Neuronal stem cell (in vitro differentiated cells): ENCODE results near the gene SORCS2.

Source experiments
- DNase-seq: peaks from one replicate; pipeline ENCODE4 v3.0.0-alpha.2; 2013; ENCODE audit warnings: low spot score
- H2AFZ ChIP-seq: one replicate; pipeline ENCODE4 v1.6.1; 2013; ENCODE audit warnings: mild to moderate bottlenecking, low read length, inconsistent platforms
- H2AK5ac ChIP-seq: 2 replicates; pipeline ENCODE4 v1.6.1; 2013; ENCODE audit warnings: low read depth, mild to moderate bottlenecking, inconsistent platforms, low read length, moderate library complexity, mixed read lengths
- H2BK120ac ChIP-seq: 2 replicates; pipeline ENCODE4 v1.6.1; 2013; ENCODE audit warnings: low read depth, mild to moderate bottlenecking, inconsistent platforms, low read length, moderate library complexity, mixed read lengths
- H2BK12ac ChIP-seq: one replicate; pipeline ENCODE4 v1.6.1; 2013; ENCODE audit warnings: low read length, inconsistent platforms
- H2BK15ac ChIP-seq: 2 replicates; pipeline ENCODE4 v1.6.1; 2013; ENCODE audit warnings: mild to moderate bottlenecking, low read length, inconsistent platforms, mixed read lengths
- H2BK5ac ChIP-seq: one replicate; pipeline ENCODE4 v1.6.1; 2013; ENCODE audit warnings: inconsistent platforms, mild to moderate bottlenecking, low read length, moderate library complexity
- H3K14ac ChIP-seq: one replicate; pipeline ENCODE4 v1.6.1; 2013; ENCODE audit warnings: low read length, inconsistent platforms
- H3K18ac ChIP-seq: 2 replicates; pipeline ENCODE4 v1.6.1; 2013; ENCODE audit warnings: low read length, inconsistent platforms
- H3K23ac ChIP-seq: 2 replicates; pipeline ENCODE4 v1.6.1; 2013; ENCODE audit warnings: low read depth, mild to moderate bottlenecking, mixed read lengths, low read length, inconsistent platforms; ENCODE audit not compliant: poor library complexity
- H3K27ac ChIP-seq: replicated peaks from 3 replicates; pipeline ENCODE4 v1.5.1; 2013; ENCODE audit warnings: low read length, inconsistent platforms
- H3K27me3 ChIP-seq, 3 experiments: 2 replicates each; pipeline ENCODE4 v1.6.1; 2013; ENCODE audit warnings: low read length in 3 of 3, mild to moderate bottlenecking in 2 of 3, inconsistent platforms in 1 of 3, low read depth in 1 of 3, mixed read lengths in 1 of 3, moderate library complexity in 1 of 3; ENCODE audit not compliant: control insufficient read depth in 3 of 3, insufficient read depth in 3 of 3
- H3K36me3 ChIP-seq, 2 donors: replicated peaks in 1 of 2; 2 replicates each; pipeline ENCODE4 v1.6.1; 2013; ENCODE audit warnings: low read length in 2 of 2; ENCODE audit not compliant: control insufficient read depth in 2 of 2, insufficient read depth in 2 of 2
- H3K4ac ChIP-seq: 2 replicates; pipeline ENCODE4 v1.6.1; 2013; ENCODE audit warnings: inconsistent platforms, mild to moderate bottlenecking, low read length, moderate library complexity
- H3K4me1 ChIP-seq, 2 donors: 1 replicate in 1 of 2; 2 replicates in 1 of 2; pipeline ENCODE4 v1.6.1; 2013; ENCODE audit warnings: low read length in 2 of 2, low read depth in 1 of 2; ENCODE audit not compliant: control insufficient read depth in 2 of 2, insufficient read depth in 1 of 2
- H3K4me2 ChIP-seq: one replicate; pipeline ENCODE4 v1.6.1; 2013; ENCODE audit warnings: mild to moderate bottlenecking, low read length, inconsistent platforms; ENCODE audit not compliant: insufficient read depth, poor library complexity, severe bottlenecking
- H3K4me3 ChIP-seq, 2 donors: 2 replicates each; pipeline ENCODE4 v1.5.1; 2013; ENCODE audit warnings: low read length in 2 of 2, mild to moderate bottlenecking in 2 of 2, inconsistent platforms in 1 of 2, moderate library complexity in 1 of 2
- H3K79me1 ChIP-seq: one replicate; pipeline ENCODE4 v1.6.1; 2013; ENCODE audit warnings: low read depth, mild to moderate bottlenecking, inconsistent platforms, low read length, moderate library complexity
- H3K9ac ChIP-seq: one replicate; pipeline ENCODE4 v1.6.1; 2013; ENCODE audit warnings: mild to moderate bottlenecking, low read depth, low read length, inconsistent platforms; ENCODE audit not compliant: poor library complexity
- H3K9me3 ChIP-seq, 2 donors: replicated peaks in 1 of 2; 2 replicates each; pipeline versions ENCODE3 to v1.6.1; 2013; ENCODE audit warnings: low read length in 2 of 2, mild to moderate bottlenecking in 2 of 2, inconsistent platforms in 1 of 2, low read depth in 1 of 2, mixed read lengths in 1 of 2, moderate library complexity in 1 of 2; ENCODE audit not compliant: control insufficient read depth in 2 of 2, insufficient read depth in 1 of 2
- H4K8ac ChIP-seq: one replicate; pipeline ENCODE4 v1.6.1; 2013; ENCODE audit warnings: low read depth, mild to moderate bottlenecking, inconsistent platforms, low read length, moderate library complexity
- H4K91ac ChIP-seq: one replicate; pipeline ENCODE4 v1.6.1; 2013; ENCODE audit warnings: low read length, low read depth, mild to moderate bottlenecking, inconsistent platforms; ENCODE audit not compliant: poor library complexity
- WGBS, 2 donors: extraction: QIAGEN DNeasy Blood & Tissue Kit; methylation state at CpG; one replicate each; pipeline ENCODE4 v1.1.7; 2013; ENCODE audit warnings: missing lambda C conversion rate in 2 of 2, mixed read lengths in 1 of 2; ENCODE audit not compliant: insufficient read length in 2 of 2, insufficient replicate concordance in 1 of 2; ENCODE audit errors: extremely low coverage in 2 of 2; 5-methylcytosine and 5-hydroxymethylcytosine counted together

The SORCS2 gene

DNA sequence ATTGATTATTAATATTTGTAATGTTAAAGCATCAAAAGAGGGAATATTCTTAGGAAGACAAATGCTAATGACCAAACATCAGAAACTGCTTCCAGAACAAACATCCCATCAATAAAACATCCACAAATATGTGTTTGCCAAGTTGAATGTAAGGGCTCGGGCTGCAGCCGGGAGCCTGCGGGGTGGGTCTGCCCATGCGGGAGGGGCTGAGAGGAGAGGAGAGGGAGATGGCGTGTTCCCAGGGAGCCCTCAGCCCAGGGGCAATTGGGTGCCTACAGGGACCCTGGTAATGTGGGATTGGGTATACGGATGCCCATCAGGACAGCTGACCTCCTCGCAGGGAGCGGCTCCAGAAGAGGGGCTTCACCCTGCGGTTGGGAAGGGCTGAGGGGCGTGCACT is 280.7 kb downstream of the SORCS2 start:
- no peaks in the 10 kb centered on the region for H3K9me3 ChIP-seq
- H2BK120ac ChIP-seq = peak overlapping the region; percentile 88
- H2AK5ac ChIP-seq = peak overlapping the region; percentile 94
- peaks cover 9 to 12% of the 10 kb centered on the region in 2 donors for H3K4me1 ChIP-seq
- peak overlapping the region; percentile 52 for H2BK15ac ChIP-seq
- H3K27me3 ChIP-seq = no peaks in the 10 kb centered on the region
- peak overlapping the region; percentile 66 for H3K18ac ChIP-seq
- no peak for DNase-seq
- H3K4me3 ChIP-seq = no peak overlapping the region
- peak overlapping the region; percentile 50 for H2BK12ac ChIP-seq
- no peak overlapping the region for H4K8ac ChIP-seq
- H3K4me2 ChIP-seq = no peak overlapping the region
- peak overlapping the region; percentile 56 for H4K91ac ChIP-seq
- H2BK5ac ChIP-seq = peak overlapping the region; percentile 42
- H3K23ac ChIP-seq = no peak overlapping the region
- no peak overlapping the region for H2AFZ ChIP-seq
- no peaks in the 10 kb centered on the region for H3K79me1 ChIP-seq
- no peaks in the 10 kb centered on the region for H3K36me3 ChIP-seq
- H3K27ac ChIP-seq = no peak overlapping the region
- H3K9ac ChIP-seq = peak overlapping the region; percentile 45
- H3K14ac ChIP-seq = peak overlapping the region; percentile 49
- H3K4ac ChIP-seq = peak overlapping the region; percentile 41
- WGBS, 2 donors = no CpG with 5 or more reads among the region's 10 CpGs

DNA sequence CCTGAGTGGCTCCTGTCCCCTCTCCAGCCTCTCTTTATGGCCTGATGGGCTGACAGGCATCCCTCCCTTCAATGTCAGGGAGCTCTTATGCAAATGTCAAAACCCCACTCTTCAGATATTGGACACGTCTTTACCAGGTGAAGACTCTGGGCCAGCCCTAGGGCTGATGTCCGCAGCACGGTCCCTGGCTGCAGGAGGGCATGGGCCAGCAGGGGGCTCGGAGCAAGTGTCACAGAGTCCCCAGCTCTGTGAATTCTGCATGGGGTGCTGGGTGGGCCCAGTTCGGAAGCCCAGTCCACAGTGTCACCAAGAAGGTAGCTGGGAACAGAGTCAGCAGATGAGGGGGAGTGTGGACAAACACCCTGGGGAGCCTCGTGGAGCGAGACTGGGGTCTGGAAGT is 282.0 kb downstream of the SORCS2 start:
- H3K4me1 ChIP-seq = peaks cover 9 to 12% of the 10 kb centered on the region in 2 donors
- WGBS, 2 donors = no CpG with 5 or more reads among the region's 7 CpGs

DNA sequence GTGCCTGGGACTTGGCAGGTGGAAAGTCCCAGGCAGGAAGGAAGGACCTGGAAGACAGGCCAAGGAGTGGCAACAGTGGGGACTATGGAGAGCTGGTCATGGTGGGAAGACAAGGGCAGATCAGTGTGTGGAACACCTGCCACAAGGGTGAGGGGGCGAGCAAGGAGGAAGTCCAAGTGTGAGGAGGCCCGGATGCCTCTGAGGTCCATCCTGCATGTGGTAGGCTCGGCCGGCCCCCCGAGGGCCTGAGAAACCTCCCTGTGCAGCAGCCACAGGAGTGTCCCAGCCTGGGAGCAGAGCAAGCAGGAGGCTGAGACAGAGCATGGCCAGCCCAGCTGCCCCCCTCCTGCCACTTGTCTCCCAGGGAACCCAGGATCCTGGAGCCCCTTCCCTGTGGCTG is 282.9 kb downstream of the SORCS2 start:
- H3K36me3 ChIP-seq = no peaks in the 10 kb centered on the region
- H2BK120ac ChIP-seq = no peak overlapping the region
- no peaks in the 10 kb centered on the region for H3K27me3 ChIP-seq
- H3K18ac ChIP-seq = no peak overlapping the region
- H3K4me3 ChIP-seq = no peak overlapping the region
- H3K4me2 ChIP-seq = no peak overlapping the region
- no CpG with 5 or more reads among the region's 5 CpGs for WGBS, 2 donors
- no peak overlapping the region for H3K14ac ChIP-seq
- no peak for DNase-seq
- no peak overlapping the region for H3K23ac ChIP-seq
- H4K8ac ChIP-seq = no peak overlapping the region
- no peak overlapping the region for H2BK5ac ChIP-seq
- H3K27ac ChIP-seq = no peak overlapping the region
- H4K91ac ChIP-seq = no peak overlapping the region
- H3K79me1 ChIP-seq = no peaks in the 10 kb centered on the region
- H2AK5ac ChIP-seq = peak overlapping the region; percentile 88
- peak overlapping the region; percentile 56 for H2BK15ac ChIP-seq
- no peaks in the 10 kb centered on the region for H3K9me3 ChIP-seq
- H3K4ac ChIP-seq = no peak overlapping the region
- peaks cover 9 to 12% of the 10 kb centered on the region in 2 donors for H3K4me1 ChIP-seq
- no peak overlapping the region for H2BK12ac ChIP-seq
- no peak overlapping the region for H2AFZ ChIP-seq
- H3K9ac ChIP-seq = peak overlapping the region; percentile 3

More for the DNA sequence above, 282.0 kb downstream of the SORCS2 start:
- H4K8ac ChIP-seq = no peak overlapping the region
- no peak overlapping the region for H3K27ac ChIP-seq
- H4K91ac ChIP-seq = no peak overlapping the region
- peak overlapping the region; percentile 6 for H3K18ac ChIP-seq
- H2BK5ac ChIP-seq = no peak overlapping the region
- DNase-seq = no peak
- no peaks in the 10 kb centered on the region for H3K79me1 ChIP-seq
- H3K4me3 ChIP-seq = no peak overlapping the region
- no peak overlapping the region for H3K4ac ChIP-seq
- H2AK5ac ChIP-seq = peak overlapping the region; percentile 44
- no peak overlapping the region for H2BK12ac ChIP-seq
- no peak overlapping the region for H2AFZ ChIP-seq
- H2BK15ac ChIP-seq = peak overlapping the region; percentile 52
- H3K14ac ChIP-seq = no peak overlapping the region
- peak overlapping the region; percentile 10 for H3K9ac ChIP-seq
- H3K36me3 ChIP-seq = no peaks in the 10 kb centered on the region
- no peaks in the 10 kb centered on the region for H3K9me3 ChIP-seq
- no peak overlapping the region for H3K4me2 ChIP-seq
- no peaks in the 10 kb centered on the region for H3K27me3 ChIP-seq
- peak overlapping the region; percentile 88 for H2BK120ac ChIP-seq
- no peak overlapping the region for H3K23ac ChIP-seq

DNA sequence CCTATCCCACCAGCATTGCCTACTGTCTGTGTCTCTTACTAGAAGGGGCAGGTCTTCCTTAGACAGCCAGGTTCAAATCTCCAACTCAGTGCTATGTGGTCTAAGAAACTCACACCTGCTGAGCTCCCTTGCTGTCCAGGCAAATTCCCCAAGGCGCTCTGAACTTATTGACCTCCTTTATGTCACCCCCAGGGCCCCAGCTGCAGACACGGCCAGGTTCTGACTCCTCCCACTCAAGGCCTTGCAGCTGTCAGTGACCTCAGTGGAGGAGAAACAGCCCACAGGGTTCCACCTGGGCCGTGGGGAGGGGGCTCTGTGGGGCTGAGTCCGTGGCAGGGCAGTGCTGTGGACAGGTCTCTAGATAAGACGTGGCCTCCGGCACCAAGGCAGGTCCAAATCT is 284.5 kb downstream of the SORCS2 start:
- Histone ChIP-seq H3K9me3 (no peaks in the 10 kb centered on the region), H3K4me3 (no peak overlapping the region), H3K18ac (no peak overlapping the region), H3K14ac (no peak overlapping the region), H3K4me1 (peaks cover 9 to 10% of the 10 kb centered on the region in 2 donors), H2BK5ac (no peak overlapping the region), H2AK5ac (no peak overlapping the region), H3K36me3 (no peaks in the 10 kb centered on the region), H2AFZ (no peak overlapping the region), H2BK120ac (no peak overlapping the region), H3K4ac (no peak overlapping the region), H3K23ac (no peak overlapping the region), H2BK12ac (no peak overlapping the region), H3K9ac (no peak overlapping the region), H3K27me3 (peaks cover 0 to 3% (median 0%) of the 10 kb centered on the region in 3 experiments), H2BK15ac (no peak overlapping the region), H3K4me2 (no peak overlapping the region), H3K79me1 (no peaks in the 10 kb centered on the region), H4K8ac (no peak overlapping the region), H4K91ac (no peak overlapping the region), H3K27ac (no peak overlapping the region)
- no peak for DNase-seq
- no CpG with 5 or more reads among the region's 6 CpGs for WGBS, 2 donors
